Right ventricle myocardium superior (tissue), 1 donor: Measurements from ENCODE around the gene ATXN1. TPM values are rescaled to one million over a fixed set of nuclear protein-coding genes. Genes with fewer than 3 reads are reported as not detected.
"Not testable (repeated sequence)": the region's sequence is repeated elsewhere in the genome, so short reads cannot be mapped to it uniquely, and the experiment has no call there.

Source experiments
- ATAC-seq: fragments of 200-7000 bp; cut with Tn5 transposase; one replicate; pipeline ENCODE4 v1.9.1; 2020; ENCODE audit warnings: mild to moderate bottlenecking; ENCODE audit not compliant: poor library complexity
- DNase-seq: peaks from one replicate; pipeline ENCODE4 v3.0.0-alpha.2; 2020
- intact Hi-C: fragments of 100-400 bp; cut with DNase I; formaldehyde crosslinking; loops from one replicate; pipeline ENCODE4 v1.11.2; 2022
- total RNA-seq: library from RNA; stranded (reverse); fragmentation: NEBNext Ultra II Directional; extraction: Animal tissue kit (Norgen Biotek cat#: 25700); gene quantifications from one replicate; pipeline ENCODE4 v1.2.1, GENCODE V29; 2021
- donor health status: DM: no; HTN: yes; CAD: no; lungs with severe emphysema.

The ATXN1 gene
- total RNA-seq, 1 donor from 2014 or later, result 36.1 TPM

DNA sequence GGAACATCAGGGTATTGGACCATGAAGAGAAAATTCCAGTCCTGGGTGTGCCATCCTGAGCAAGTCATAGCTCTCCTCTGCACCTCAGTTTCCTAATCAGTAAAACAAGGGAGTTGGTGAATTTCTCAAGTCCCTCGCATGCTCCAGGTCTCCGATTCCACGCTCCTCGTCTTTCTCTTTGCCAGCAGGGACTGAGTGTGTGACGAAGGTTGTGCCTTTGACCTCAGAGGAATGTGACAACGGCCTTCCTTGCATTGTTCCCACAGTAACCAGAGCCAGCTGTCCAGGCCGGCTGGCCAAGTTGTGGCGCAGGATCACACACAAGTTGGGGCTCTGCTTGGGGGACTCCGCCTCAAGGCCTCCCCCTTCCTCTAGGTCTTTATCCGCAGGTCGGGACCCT is 217.3 kb downstream of the ATXN1 start:
- peak; percentile 84 for ATAC-seq
- peak; percentile 72 for DNase-seq
- intact Hi-C loops, result no loop called here

DNA sequence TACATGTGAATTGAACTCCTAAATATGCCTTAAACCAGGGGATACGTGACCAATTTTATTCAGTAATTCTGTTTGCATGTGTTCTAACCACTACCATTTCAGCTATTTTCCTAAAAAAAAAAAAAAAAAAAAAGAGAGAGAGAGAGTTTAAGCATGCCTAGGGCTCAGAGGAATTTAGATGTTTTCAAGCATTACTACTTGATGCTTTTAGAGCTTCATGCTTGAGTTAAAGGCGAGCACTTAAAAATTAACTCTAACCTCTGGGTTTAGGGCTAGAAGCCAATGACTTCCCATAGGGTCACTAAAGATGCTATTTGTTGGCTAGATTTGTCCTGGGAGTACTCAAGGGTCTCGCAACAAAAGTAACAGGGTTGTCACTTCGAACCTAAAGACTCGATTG is 217.7 kb downstream of the ATXN1 start:
- ATAC-seq (no peak), DNase-seq (no peak)
- intact Hi-C loops, result no loop called here

DNA sequence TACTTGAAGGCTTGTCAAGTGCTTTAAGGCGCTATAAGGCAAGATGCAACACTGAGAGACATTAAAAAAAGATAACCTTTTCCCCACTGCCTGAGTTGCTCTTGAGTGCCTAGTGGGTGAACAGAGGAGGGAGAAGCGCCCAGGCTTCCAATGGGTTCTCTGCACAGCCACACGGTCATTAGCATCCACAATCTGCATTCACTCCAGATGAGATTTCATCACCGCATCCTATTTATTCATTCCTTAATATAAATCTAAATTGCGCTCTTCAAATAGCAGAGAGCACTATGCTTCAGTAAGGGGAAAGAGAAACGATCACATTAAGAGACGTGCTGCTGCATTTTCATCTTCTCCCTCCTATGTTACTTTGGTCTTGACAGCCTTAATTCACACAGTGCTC is 219.2 kb downstream of the ATXN1 start:
- ATAC-seq (no peak), DNase-seq (no peak)
- intact Hi-C loops, result no loop called here

DNA sequence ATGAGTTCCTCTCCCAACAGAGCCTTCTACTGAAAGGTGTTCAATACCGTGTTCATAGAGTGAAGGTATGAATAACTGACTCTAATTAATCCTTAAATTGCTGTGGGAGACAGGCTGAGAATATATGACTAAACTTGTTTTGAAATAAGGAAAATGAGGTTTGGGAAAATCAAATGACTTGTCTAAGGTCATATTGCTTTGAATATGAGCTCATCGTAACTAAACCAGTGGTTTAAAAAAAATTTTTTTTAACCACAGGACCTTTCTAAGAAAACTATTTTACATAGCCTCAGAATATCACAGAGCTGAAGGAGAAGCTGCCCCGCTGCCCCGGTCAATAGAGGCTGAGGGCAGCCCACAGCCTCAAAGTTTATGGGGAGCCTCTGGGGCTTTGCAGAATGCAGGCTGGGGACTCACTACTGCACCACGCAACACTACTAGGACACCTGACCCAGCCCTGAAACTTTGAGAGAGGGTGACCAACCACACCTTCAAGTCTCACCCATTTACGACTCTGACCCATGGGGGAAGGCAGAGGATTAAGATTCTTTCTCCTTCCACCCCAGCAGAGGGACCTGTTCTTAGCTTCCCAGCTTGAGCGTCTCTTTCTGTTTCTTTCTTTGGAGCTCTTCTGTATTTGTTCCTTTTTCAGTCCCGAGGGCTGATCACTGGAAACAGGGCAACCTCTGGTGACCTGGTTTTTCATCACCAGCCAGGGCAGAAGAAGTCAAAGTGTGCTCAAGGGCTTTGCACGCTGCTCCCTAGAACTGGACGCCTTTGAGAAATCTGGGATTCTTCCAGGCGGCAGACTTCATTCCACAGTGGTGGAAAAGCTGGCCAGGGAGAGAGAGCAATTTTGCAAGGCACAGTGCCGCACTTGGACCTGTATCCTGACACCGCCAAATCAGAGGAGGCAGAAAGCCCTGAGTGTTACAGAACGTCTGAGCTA is 220.2 kb downstream of the ATXN1 start:
- ATAC-seq, result peak; percentile 83
- peak; percentile 61 for DNase-seq

GRCh38 chr6:16540383-16540782 is 220.9 kb downstream of the ATXN1 start:
- ATAC-seq, intact Hi-C loops: not testable (repeated sequence)

More for the DNA sequence above, 220.2 kb downstream of the ATXN1 start:
- intact Hi-C loops, result no loop called here

DNA sequence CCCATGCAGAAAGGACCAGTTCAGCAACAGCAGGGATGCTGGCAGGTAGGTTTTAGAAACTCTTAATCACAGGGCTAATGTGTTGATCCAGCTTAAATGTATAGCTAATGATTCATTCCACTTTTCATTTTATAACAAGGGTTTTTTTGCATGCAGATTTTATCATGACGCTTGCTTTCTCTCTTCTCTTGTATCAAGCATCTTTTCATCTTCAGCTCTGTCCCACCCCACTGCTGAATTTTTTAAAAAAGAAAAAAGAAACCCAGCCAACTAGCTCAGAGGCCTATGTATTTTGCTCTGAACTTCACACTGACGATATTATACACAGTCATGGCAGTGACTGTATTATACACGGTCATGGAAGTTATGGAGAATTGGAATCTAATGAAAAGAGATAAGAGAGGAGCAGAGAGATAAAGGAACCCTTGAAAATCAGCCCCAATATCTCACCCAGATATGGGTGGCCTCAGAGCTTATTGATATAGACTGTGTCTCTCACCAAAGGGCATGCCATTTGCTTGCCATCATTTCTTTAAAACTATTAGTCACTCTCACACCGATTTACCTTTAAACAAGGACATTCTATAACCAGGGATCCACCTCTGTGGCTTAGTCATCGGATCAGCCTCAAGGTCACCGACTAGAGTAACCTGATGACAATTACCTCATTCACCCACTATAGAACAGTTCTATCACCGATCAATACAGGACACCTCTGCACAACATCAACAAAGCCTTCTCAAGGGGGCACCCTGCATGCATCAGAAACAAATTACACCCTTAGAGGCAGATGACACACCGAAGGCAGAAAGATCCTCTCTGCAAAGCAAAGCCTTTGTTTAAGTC is 222.0 kb downstream of the ATXN1 start:
- no peak for ATAC-seq
- intact Hi-C loops, result no loop called here
- DNase-seq, result no peak

More at GRCh38 chr6:16540383-16540782, 220.9 kb downstream of the ATXN1 start:
- not testable (repeated sequence) for DNase-seq

DNA sequence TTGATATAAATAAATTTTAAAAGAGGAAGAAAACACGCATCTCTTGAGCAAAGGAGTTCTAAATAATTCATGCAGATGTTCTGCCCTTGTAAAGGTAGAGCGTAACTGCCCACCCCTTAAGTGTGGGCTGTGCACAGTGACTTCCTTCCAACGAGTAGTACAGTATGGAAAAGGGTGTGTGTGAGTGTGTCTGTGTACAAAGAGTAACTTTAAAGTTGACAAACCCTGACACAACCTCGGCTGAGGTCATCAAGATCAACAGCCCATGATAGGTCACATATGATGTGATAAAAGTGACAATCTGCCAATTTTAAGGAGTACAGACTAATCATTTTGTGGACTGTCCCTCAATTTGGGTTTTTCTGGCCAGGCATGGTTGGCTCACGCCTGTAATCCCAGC is 225.7 kb downstream of the ATXN1 start:
- no peak for ATAC-seq
- intact Hi-C loops, result no loop called here

GRCh38 chr6:16533721-16534136 is 227.5 kb downstream of the ATXN1 start:
- DNase-seq, result no peak
- ATAC-seq, result no peak

More for the DNA sequence above, 225.7 kb downstream of the ATXN1 start:
- DNase-seq, result no peak

GRCh38 chr6:16533210-16533609 is 228.1 kb downstream of the ATXN1 start:
- intact Hi-C loops, result no loop called here
- ATAC-seq (no peak), DNase-seq (no peak)

More at GRCh38 chr6:16533721-16534136, 227.5 kb downstream of the ATXN1 start:
- intact Hi-C loops, result no loop called here

- no peak for ATAC-seq
- intact Hi-C loops, result no loop called here
- DNase-seq, result no peak
These were observed 233.6 kb downstream of the ATXN1 start for GRCh38 chr6:16527691-16528090.

DNA sequence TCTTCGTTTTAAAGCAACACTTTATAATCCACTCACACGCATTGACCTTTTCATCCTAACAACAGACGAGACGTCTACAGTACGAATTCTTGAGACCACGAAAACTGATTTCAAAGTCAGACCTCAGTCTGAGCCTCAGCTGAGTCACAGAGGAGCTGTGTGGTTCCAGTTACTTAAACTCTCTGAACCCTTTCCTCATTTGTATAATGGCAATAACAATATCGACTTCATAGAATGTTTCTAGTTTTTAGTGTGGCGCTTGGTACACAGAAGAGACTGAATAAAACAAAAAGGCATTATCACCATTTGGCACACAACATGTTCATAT is 236.9 kb downstream of the ATXN1 start:
- intact Hi-C loops, result no loop called here
- DNase-seq, result no peak
- ATAC-seq, result no peak

- ATAC-seq, result peak; percentile 59
- DNase-seq, result no peak
- intact Hi-C loops, result no loop called here
These were observed 237.5 kb downstream of the ATXN1 start for GRCh38 chr6:16523606-16524379.

DNA sequence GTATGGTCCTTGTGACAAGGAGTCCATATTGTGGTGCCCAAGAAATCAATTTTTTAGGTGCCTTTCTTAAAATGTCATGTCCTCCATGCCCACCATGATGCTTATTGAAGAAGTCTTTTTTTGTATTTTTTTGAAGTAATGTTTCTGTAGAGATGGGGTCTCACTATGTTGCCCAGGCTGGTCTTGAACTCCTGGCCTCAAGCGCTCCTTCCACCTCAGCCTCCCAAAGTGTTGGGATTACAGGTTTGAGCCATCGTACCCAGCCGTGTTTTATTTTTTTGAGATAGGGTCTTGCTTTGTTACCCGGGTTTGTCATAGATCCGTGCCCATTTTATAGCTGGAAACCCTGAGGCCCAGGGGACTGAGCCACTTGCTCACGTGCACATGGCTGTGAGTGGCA is 238.3 kb downstream of the ATXN1 start:
- ATAC-seq, result no peak
- intact Hi-C loops, result no loop called here
- no peak for DNase-seq

DNA sequence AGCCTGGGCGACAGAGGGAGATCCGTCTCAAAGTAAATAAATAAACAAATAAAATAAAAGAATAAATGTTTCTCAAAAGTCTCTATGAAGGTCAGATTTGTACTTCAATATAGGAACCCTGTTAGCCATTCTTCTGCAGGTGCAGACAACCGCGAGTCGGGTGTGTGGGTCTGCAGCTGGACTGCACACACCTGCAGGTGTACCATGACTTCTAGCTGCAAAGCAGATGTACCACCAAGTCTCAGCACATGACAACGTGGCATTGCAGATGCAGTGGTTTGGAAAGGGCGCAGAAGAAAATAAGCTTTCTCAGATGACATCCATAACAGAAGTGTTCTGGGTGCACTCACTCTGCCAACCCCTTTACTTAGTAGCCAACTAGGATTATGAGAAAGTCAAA is 239.7 kb downstream of the ATXN1 start:
- intact Hi-C loops, result no loop called here
- ATAC-seq (no peak), DNase-seq (no peak)

- DNase-seq, result no peak
- peak; percentile 79 for ATAC-seq
- intact Hi-C loops, result no loop called here
These were observed 241.7 kb downstream of the ATXN1 start for GRCh38 chr6:16519265-16520242.

DNA sequence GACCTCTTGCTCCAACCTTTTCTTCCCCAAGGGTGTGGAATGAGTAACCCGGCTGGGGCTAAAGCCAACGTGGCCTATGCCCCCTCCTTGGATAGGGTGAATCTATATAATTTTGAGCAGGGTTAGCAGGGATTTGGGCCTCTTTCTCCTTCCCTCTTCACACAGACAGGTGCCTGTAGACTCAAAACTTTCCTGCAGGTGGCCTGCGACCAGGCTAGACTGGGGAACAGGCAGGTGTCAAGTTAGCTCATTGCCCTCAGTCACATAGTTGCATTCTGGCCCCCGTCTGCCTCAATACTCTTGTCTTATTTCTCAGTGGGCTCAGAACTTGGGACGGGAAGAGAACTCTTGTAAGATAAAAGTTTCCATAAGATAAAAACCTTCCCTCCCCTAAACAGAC is 243.0 kb downstream of the ATXN1 start:
- no peak for DNase-seq
- ATAC-seq, result no peak
- intact Hi-C loops, result no loop called here

- ATAC-seq (peak; percentile 51), DNase-seq (no peak)
- intact Hi-C loops, result loop anchor here (5.0 kb wide), 1 partner anchor 248 kb away; the partner anchor contains the start of gene ATXN1
These were observed 247.0 kb downstream of the ATXN1 start for GRCh38 chr6:16514249-16514648.
